Fibroblast of peridontal ligament (primary cell): ENCODE results near the gene UNC13C.
"Not testable (repeated sequence)": the region's sequence is repeated elsewhere in the genome, so short reads cannot be mapped to it uniquely, and the experiment has no call there.

Source experiments
- DNase-seq: peaks from one replicate; pipeline ENCODE4 v3.0.0-alpha.2; 2010; ENCODE audit errors: extremely low read depth

UNC13C gene

DNA sequence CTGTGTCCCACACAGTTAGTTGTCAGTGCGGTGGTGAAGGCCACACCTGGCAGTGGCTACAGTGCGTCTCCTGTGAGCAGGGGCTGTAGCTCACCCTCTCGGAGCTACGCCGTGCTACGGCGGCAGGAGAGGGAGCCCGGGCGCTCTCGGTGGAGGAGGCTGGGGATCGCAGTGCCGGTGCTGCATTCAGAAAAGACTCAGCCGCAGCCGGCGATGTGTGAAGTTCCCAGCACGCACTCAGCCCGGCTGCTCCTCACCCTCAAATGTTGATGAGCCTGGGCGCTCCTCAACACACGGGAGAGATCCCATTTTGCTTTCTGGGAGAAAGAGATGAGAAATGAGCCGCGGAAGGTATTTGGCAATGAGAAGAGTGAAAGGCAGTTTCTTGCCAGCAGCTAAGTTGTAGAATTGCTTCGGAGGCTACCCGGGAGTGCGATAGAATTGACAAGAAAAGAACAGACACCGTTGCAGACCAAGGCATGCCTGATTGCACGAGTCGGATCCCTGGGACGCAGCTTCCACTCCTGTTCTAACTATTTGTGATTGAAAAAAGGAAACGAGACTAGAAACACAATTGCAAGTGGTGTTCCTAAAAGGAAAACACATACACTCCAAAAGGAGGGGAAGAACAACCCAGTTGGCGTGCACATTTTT lies at the start of gene UNC13C:
UNC13C (plus strand) TSS at position 189 of the 654 bp plus-strand sequence. CDS start 34,463 bp downstream, outside the sequence.
- DNase-seq: no peak

DNA sequence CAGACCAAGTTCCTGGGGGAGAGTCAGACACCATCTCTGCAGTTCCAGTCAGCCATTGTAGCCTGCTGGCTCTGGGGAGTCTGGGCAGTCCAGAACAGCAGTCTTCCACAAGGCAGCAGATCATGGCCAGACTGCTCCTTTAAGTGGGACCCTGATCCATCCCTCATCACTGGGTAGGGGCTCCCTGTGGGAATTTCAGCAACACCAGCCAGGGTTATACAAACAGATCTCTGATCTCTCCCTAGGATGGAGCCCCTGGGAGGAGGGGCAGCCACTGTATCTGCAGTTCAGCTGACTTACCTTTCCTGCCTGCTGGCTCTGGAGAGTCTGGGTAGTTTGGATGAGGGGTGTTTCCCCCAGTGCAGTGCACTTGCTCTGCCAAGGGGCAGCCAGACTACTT lies 42.1 kb upstream of the UNC13C start:
- DNase-seq: no peak

DNA sequence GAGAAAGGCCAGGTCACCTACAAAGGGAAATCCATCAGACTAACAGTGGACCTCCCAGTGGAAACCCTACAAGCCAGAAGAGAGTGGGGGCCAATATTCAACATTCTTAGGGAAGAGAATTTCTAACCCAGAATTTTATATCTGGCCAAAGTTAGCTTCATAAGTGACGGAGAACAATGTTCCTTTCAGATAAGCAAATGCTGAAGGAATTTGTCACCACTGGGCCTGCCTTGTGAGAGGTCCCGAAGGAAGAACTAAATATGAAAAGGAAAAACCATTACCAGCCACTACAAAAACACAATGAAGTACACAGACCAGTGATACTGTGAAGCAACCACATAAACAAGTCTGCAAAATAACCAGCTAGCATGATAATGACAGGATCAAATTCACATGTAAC lies 40.6 kb upstream of the UNC13C start:
- not testable (repeated sequence) for DNase-seq

DNA sequence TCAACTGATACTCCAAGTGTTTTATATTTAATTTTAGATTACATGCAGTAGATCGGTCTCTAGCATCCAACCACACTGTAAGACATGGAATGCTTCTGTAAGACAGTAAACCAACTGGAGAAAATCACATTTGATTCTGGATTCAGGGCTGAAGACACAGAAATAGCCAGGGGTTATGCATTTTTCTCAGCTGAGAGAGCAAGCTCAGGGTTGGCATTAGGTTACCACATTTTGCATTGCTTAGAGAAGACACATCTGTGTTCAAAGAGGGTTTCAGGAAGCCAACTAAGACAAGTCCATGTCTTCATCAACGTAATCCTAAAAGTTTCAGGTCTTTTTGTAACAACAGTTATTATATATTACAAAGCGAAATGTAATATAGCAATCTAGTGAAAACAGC lies 27.7 kb upstream of the UNC13C start:
- DNase-seq: no peak

DNA sequence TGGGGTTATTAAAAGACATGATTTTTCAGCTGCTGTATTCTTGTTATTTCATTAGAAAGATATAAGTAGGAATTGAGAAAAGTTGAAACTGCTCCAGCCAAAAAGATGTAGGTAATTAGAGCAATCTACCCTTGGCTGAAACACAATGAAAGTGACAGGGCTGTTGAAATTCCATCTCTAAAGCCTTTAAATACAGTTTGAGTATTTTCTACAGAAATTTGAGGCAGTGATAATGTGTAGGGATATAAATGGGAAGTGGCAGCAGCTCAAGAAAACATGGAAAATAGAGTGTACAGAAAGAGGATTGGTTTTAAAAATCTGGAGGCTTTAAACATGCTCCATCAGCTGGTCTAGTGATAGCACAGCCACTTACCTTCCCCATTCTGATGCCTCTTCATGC lies 22.8 kb upstream of the UNC13C start:
- no peak for DNase-seq

- DNase-seq: no peak
Measured at GRCh38 chr15:53962646-53963561, 15.3 kb upstream of the UNC13C start.

DNA sequence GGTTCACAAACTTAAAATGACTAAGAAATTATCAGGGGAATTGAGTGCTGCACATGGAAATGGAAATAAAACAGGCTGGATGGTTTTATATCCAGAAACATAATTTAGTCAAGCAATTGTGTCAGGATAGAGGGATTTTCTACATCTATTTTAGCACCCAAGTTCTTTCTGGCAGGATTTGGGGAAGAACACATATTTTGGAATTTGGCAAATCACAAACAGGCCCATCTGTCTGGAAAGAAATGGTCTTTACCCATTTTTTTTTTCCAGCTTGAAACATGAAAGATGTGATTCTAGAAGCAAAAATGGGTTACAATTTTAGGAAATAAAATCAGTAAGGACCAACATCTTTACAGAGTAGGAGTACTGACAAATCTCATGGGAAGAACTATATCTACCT lies 14.4 kb upstream of the UNC13C start:
- DNase-seq: no peak

DNA sequence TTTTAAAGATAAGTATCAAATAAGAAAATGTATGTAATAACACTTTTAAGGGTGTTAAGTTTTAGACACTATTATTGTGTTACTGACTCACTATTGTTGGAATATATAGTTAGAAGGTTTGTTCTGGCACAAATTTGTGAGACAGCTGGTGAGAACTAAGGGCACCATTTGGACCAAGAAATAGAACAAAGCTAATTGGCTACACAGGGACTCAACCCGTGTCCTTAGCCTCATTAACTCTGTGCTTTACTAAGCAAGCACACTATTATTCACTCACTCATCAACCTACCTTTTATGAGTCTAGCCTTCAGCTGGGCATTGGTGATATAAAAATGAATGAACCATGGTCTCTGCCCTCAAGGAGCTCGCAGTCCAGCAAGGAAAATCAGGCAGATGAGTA lies 4.1 kb upstream of the UNC13C start:
- DNase-seq: no peak

DNA sequence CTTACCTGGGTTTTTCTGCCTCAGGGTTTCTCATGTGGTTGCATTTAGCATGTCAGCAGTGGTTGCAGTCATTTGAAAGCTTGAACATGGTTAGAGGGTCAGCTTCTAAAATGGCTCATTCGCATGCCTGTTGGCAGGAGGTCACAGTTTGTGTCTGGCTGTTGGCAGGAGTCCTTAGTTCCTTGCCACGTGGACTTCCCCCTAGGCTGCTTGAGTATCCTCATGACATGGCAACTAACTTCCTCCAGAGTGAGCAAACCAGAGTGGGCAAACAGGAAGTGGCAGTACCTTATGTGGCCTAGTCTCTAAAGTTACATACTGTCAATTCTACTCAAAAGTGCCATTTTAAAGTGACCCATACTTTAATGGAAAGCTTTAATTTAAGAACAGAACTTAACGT lies 3.4 kb upstream of the UNC13C start:
- no peak for DNase-seq

DNA sequence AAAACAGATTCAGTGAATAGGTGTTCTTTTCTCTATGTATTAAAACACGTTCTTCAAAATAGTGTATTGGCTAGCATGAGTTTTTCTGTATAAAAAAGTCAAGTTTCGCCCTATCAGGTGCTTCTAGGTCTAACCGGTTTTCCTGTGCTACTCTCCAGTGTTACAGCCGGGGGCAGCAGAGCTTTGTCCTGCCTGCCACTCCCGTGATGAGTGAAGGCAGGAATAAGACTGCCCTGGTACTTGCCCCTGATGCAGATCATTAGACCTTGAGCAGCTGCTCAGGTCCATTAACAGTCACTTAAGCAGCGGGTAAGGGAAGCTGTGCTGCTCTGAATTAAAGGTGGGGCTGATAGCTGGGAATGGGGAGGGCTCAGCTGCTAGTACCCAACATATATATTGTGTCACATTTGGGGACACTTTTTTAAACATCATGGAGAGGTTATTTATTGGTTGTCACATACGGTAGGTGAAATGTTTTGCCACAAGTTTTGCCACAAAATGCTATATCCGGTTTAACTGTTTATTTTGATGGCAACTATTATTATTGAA lies 1.3 kb upstream of the UNC13C start:
- no peak for DNase-seq

DNA sequence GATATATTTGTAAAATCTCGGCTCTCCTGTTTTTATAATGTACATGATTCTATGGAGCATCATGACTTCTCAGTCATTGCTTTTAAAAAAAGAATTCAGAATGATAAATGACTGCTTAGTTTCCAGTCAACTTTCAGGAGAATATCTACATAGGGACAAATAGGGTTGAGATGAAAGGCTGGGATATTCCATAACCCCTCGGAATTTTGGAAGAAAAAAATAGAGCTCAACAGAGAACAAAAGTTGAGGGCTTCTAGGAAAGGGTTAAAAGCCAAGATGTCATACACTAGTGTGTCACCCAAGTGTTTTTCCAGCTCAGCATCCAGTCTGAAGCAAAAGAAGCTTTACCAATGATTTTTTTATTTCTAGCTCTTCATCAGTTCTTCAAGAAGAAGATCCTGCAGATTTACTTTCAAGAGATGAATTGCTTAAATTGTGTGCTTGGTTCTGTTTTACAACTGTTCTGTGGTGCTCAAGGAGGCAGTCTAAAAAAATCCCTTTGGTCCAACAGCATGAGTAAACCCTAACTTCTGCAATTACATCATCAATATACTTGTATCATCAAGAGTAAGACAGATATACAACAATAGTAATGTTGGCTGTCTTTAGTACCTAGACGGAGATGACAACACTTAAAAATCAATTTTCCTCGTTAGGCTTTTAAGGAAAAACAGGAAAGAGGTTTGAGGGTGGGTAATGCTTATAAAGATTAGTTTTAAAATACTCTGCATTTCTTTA lies 979 bp downstream of the UNC13C start:
- no peak for DNase-seq

DNA sequence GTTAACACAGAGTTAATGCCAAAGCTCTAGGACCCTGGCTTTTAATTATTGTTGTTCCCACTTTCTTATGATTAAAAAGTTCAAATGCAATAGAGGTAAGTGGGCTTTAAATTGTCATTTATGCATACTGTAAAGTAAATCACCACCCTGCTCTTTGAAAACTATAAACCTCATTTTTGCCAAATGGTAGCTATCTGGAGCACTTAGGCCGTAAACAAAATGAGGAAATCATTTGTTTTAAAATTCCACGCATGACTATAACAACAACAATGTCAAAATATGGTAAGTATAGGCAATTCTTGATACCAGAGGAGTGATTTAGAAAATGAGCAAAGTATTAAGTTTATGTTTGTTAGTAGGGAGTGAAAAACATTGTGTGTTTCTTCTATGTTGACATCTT lies 1.8 kb downstream of the UNC13C start:
- no peak for DNase-seq

- no peak for DNase-seq
Measured at GRCh38 chr15:53982071-53982680, 3.9 kb downstream of the UNC13C start.

- no peak for DNase-seq
Measured at GRCh38 chr15:53982876-53983275, 4.6 kb downstream of the UNC13C start.

- DNase-seq: no peak
Measured at GRCh38 chr15:53984221-53984620, 6.0 kb downstream of the UNC13C start.

DNA sequence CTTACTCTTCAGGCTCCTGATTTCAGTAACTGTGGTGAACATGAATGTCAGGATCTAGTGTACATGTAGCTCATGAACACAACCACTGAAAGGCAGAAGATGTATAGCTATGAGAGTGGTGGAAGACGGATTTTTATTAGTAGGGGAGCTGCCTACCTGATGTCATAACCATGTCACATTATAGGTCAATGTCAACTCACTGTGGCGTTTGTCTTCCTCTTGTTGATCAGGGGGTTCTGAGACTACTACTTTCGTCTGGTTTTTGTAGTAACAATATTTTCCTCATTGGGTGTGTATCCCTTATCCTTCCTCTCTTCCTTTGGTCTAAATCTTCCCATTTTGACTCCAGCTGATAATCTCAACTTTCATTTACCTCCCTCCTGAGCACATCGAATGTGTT lies 7.3 kb downstream of the UNC13C start:
- no peak for DNase-seq

GRCh38 chr15:53987480-53987879 lies 9.2 kb downstream of the UNC13C start:
- no peak for DNase-seq

- no peak for DNase-seq
Measured at GRCh38 chr15:54007256-54007655, 29.0 kb downstream of the UNC13C start.

DNA sequence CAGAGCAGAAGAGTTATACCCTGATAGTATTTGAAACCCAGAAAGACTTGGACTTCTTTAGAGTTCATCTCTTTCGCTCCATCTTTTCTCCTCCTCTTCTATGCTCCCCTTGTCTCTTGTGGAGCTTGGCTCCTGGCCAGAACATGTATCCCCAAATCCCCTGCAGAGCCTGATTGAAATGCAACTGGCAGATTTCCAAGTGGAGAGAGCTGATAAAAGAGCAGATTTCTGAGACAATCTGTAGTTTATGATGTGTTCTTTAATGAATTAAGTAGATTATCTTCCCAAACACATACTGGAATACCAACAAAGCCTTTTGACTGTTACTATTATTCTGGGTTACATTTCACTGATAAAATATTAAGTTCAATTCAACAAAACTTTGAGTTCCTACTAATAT lies 33.4 kb downstream of the UNC13C start:
- DNase-seq: no peak

DNA sequence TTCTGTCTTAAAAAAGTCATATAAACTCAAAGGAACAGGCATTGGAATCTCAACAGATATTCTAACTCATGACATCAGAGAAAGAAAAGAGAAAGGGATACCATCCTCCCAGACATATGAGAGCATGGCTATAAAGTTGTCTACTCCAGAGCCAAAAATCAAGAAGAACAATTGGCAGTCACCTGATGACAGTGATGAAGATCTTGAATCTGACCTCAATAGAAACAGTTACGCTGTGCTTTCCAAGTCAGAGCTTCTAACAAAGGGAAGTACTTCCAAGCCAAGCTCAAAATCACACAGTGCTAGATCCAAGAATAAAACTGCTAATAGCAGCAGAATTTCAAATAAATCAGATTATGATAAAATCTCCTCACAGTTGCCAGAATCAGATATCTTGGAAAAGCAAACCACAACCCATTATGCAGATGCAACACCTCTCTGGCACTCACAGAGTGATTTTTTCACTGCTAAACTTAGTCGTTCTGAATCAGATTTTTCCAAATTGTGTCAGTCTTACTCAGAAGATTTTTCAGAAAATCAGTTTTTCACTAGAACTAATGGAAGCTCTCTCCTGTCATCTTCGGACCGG lies 35.9 kb downstream of the UNC13C start:
- no peak for DNase-seq

GRCh38 chr15:54017251-54017650 lies 39.0 kb downstream of the UNC13C start:
- no peak for DNase-seq
